PC-9 (cell line): Measurements from ENCODE around the gene WASL. TPM values are rescaled to one million over a fixed set of nuclear protein-coding genes. Genes with fewer than 3 reads are reported as not detected.
"Not testable (repeated sequence)": the region's sequence is repeated elsewhere in the genome, so short reads cannot be mapped to it uniquely, and the experiment has no call there.

Source experiments
- BruUV-seq: library from RNA; stranded (reverse); fragments of 400-500 nt; replicated peaks from 2 replicates; lab custom pipeline; 2021; lab: Mats Ljungman, UMichigan
- CTCF ChIA-PET: fragments of 300-600 bp; sonication (Branson Sonifier 250); formaldehyde crosslinking; loops from one replicate; lab custom pipeline; 2022; ENCODE audit warnings: antibody characterized with exemption; lab: Charles Lee
- POLR2A ChIA-PET: fragments of 300-600 bp; sonication (Branson Sonifier 250); formaldehyde crosslinking; loops from one replicate; lab custom pipeline; 2022; ENCODE audit warnings: antibody characterized with exemption; ENCODE audit not compliant: unreplicated experiment; lab: Charles Lee
- DNase-seq, 2 experiments: peaks; one replicate each; pipeline versions ENCODE4 v3.0.0 to v3.0.0-alpha.2; 2015 to 2022; ENCODE audit warnings: mixed read lengths in 1 of 2
- H2AFZ ChIP-seq: fragments of 200-600 bp; sonication (generic); 2 replicates; pipeline ENCODE4 v1.8.1; 2017; ENCODE audit warnings: antibody characterized with exemption
- H3F3A ChIP-seq: fragments of 200-600 bp; sonication (generic); 2 replicates; pipeline ENCODE4 v1.8.1; 2017; ENCODE audit warnings: antibody characterized with exemption, mild to moderate bottlenecking, low read depth; ENCODE audit not compliant: insufficient read depth
- H3K27ac ChIP-seq: fragments of 200-600 bp; sonication (generic); 2 replicates; pipeline ENCODE4 v1.6.1; 2016; ENCODE audit warnings: mixed run types
- H3K27me3 ChIP-seq: fragments of 200-600 bp; sonication (generic); 2 replicates; pipeline ENCODE4 v1.6.1; 2016; ENCODE audit warnings: low read depth, mixed run types; ENCODE audit not compliant: insufficient read depth
- H3K36me3 ChIP-seq: fragments of 200-600 bp; sonication (generic); 2 replicates; pipeline ENCODE4 v1.6.1; 2016; ENCODE audit warnings: low read depth, mixed run types
- H3K4me1 ChIP-seq: fragments of 200-600 bp; sonication (generic); replicated peaks from 2 replicates; pipeline ENCODE4 v1.6.1; 2016; ENCODE audit warnings: mixed run types; ENCODE audit not compliant: insufficient read depth
- H3K4me2 ChIP-seq: fragments of 200-600 bp; sonication (generic); 2 replicates; pipeline ENCODE4 v1.6.1; 2017; ENCODE audit warnings: mixed run types
- H3K4me3 ChIP-seq: fragments of 200-600 bp; sonication (generic); 2 replicates; pipeline ENCODE4 v1.6.1; 2016; ENCODE audit warnings: mixed run types
- H3K79me2 ChIP-seq: fragments of 200-600 bp; sonication (generic); 2 replicates; pipeline ENCODE4 v1.6.1; 2017; ENCODE audit warnings: low read depth, mixed run types
- H3K9me2 ChIP-seq: fragments of 200-600 bp; sonication (generic); 2 replicates; pipeline ENCODE4 v1.8.1; 2017; ENCODE audit warnings: mild to moderate bottlenecking; ENCODE audit not compliant: insufficient read depth
- H3K9me3 ChIP-seq: fragments of 200-600 bp; sonication (generic); 2 replicates; pipeline ENCODE4 v1.8.1; 2016; ENCODE audit warnings: low read depth; ENCODE audit not compliant: insufficient read depth
- H4K20me1 ChIP-seq: fragments of 200-600 bp; sonication (generic); 2 replicates; pipeline ENCODE4 v1.8.1; 2017; ENCODE audit not compliant: insufficient read depth
- CTCF ChIP-seq: fragments of 200-600 bp; sonication (generic); conservative IDR thresholded peaks from 2 replicates; pipeline ENCODE4 v1.6.1; 2017; ENCODE audit warnings: mixed run types, antibody characterized with exemption, mild to moderate bottlenecking, moderate library complexity
- EZH2 ChIP-seq: fragments of 200-600 bp; sonication (generic); IDR thresholded peaks from 2 replicates; pipeline ENCODE4 v1.8.0; 2017; ENCODE audit warnings: antibody characterized with exemption, low read depth
- intact Hi-C: fragments of 100-400 bp; cut with micrococcal nuclease; formaldehyde crosslinking; loops from one replicate; pipeline ENCODE4 v1.10.0; 2022; ENCODE audit not compliant: unreplicated experiment
- total RNA-seq: library from RNA; stranded (reverse); gene quantifications from 2 replicates; pipeline ENCODE4 v1.2.3, GENCODE V29; 2021

Gene WASL
- total RNA-seq, 1 experiment from 2014 or later: 40.3 TPM

GRCh38 chr7:123635551-123636359, 113.0 kb downstream of the WASL start:
- intact Hi-C loops: loop anchor here (1.0 to 10.0 kb wide), 6 partner anchors 47 to 1149 kb away; no protein-coding TSS in a partner anchor
- Histone ChIP-seq H3K79me2 (no peaks in the 10 kb centered on the region), H3K9me3 (no peaks in the 10 kb centered on the region), H3K27me3 (no peaks in the 10 kb centered on the region), H3K27ac (no peak overlapping the region), H3K4me3 (no peak overlapping the region), H2AFZ (no peak overlapping the region), H3K4me1 (peaks cover 18% of the 10 kb centered on the region), H3K9me2 (no peaks in the 10 kb centered on the region), H3F3A (no peaks in the 10 kb centered on the region), H3K36me3 (no peaks in the 10 kb centered on the region), H4K20me1 (no peaks in the 10 kb centered on the region), H3K4me2 (no peak overlapping the region)
- DNase-seq: no peak
- POLR2A ChIA-PET: no interaction called here
- no TSS peak for BruUV-seq
- CTCF ChIA-PET: interaction anchor here (0.7 to 1.6 kb wide), 4 partner anchors 66 to 893 kb away, joined by 3 to 15 read pairs (median 4); no protein-coding TSS in a partner anchor
- TF ChIP-seq CTCF (peak; percentile 69), EZH2 (no peak)

GRCh38 chr7:123634011-123634573, 114.7 kb downstream of the WASL start:
- POLR2A ChIA-PET: interaction anchor here (0.6 kb wide), 1 partner anchor 77 kb away, joined by 3 read pairs; no protein-coding TSS in a partner anchor
- not testable (repeated sequence) for H4K20me1 ChIP-seq, H3K27me3 ChIP-seq, H3K4me3 ChIP-seq, BruUV-seq, H3K79me2 ChIP-seq, H3K36me3 ChIP-seq, DNase-seq, H3K9me2 ChIP-seq, H3K27ac ChIP-seq, H3K4me2 ChIP-seq, H3F3A ChIP-seq, H2AFZ ChIP-seq, H3K9me3 ChIP-seq
- intact Hi-C loops: loop anchor here (10.0 kb wide), 2 partner anchors 521 to 1151 kb away; no protein-coding TSS in a partner anchor
- CTCF ChIA-PET: interaction anchor here (0.6 to 1.6 kb wide), 2 partner anchors 119 to 231 kb away, joined by 3 to 8 read pairs; no protein-coding TSS in a partner anchor
- H3K4me1 ChIP-seq: peaks cover 18% of the 10 kb centered on the region

GRCh38 chr7:123633553-123633952, 115.2 kb downstream of the WASL start:
- Histone ChIP-seq H4K20me1 (no peaks in the 10 kb centered on the region), H3K9me3 (no peaks in the 10 kb centered on the region), H3K4me2 (peak overlapping the region; percentile 51), H3K9me2 (no peaks in the 10 kb centered on the region), H2AFZ (no peak overlapping the region), H3K27ac (no peak overlapping the region), H3K4me1 (peaks cover 18% of the 10 kb centered on the region), H3K27me3 (no peaks in the 10 kb centered on the region), H3K4me3 (no peak overlapping the region; the same call in 1 of the 2 replicates), H3K36me3 (no peaks in the 10 kb centered on the region), H3F3A (no peaks in the 10 kb centered on the region), H3K79me2 (no peaks in the 10 kb centered on the region)
- no TSS peak for BruUV-seq
- ChIA-PET POLR2A (no interaction called here), CTCF (no interaction called here)
- intact Hi-C loops: loop anchor here (1.0 to 10.0 kb wide), 3 partner anchors 68 to 1151 kb away; no protein-coding TSS in a partner anchor
- TF ChIP-seq CTCF: no peak
- TF ChIP-seq EZH2: no peak
- peak; percentile 33 to 55 for DNase-seq
